Right atrium auricular region (tissue), 2 donors: ENCODE measurements around the gene TTC14. TPM values are rescaled to one million over a fixed set of nuclear protein-coding genes. Genes with fewer than 3 reads are reported as not detected.
A peak's percentile ranks its signal among the peaks of the same experiment; 100 is the strongest.

Source experiments
- DNase-seq: peaks from one replicate; pipeline ENCODE4 v3.0.0-alpha.2; 2019; ENCODE audit warnings: low spot score
- H3K27ac ChIP-seq, 2 donors: fragments of 200-600 bp; sonication (generic); 1 replicate in 1 of 2; 2 replicates in 1 of 2; pipeline ENCODE4 v1.5.1; 2016 to 2019
- H3K27me3 ChIP-seq, 2 donors: fragments of 200-600 bp; sonication (generic); one replicate each; pipeline versions ENCODE4 v1.5.1 to v1.6.0; 2017 to 2019
- H3K36me3 ChIP-seq: fragments of 200-600 bp; sonication (generic); one replicate; pipeline ENCODE4 v1.5.1; 2016
- H3K4me1 ChIP-seq, 2 donors: fragments of 200-600 bp; sonication (generic); one replicate each; pipeline versions ENCODE4 v1.5.1 to v1.6.0; 2017 to 2019
- H3K4me3 ChIP-seq, 2 donors: fragments of 200-600 bp; sonication (generic); 1 replicate in 1 of 2; 2 replicates in 1 of 2; pipeline ENCODE4 v1.5.1; 2017 to 2019; ENCODE audit warnings: mild to moderate bottlenecking in 1 of 2, moderate library complexity in 1 of 2
- H3K9me3 ChIP-seq, 2 donors: fragments of 200-600 bp; sonication (generic); one replicate each; pipeline ENCODE4 v1.5.1; 2019
- CTCF ChIP-seq, 2 donors: fragments of 200-600 bp; sonication (generic); IDR thresholded peaks; one replicate each; pipeline ENCODE4 v1.5.1; 2019; ENCODE audit warnings: antibody characterized with exemption in 2 of 2
- total RNA-seq, 2 donors: library from RNA; depleted of rRNA; stranded (reverse); fragments of >200 nt; gene quantifications; one replicate each; pipeline ENCODE4 v1.1.0, GENCODE V29; 2016

TTC14 gene
- total RNA-seq, 2 donors from 2014 or later: 10.6 to 20.4 TPM

DNA sequence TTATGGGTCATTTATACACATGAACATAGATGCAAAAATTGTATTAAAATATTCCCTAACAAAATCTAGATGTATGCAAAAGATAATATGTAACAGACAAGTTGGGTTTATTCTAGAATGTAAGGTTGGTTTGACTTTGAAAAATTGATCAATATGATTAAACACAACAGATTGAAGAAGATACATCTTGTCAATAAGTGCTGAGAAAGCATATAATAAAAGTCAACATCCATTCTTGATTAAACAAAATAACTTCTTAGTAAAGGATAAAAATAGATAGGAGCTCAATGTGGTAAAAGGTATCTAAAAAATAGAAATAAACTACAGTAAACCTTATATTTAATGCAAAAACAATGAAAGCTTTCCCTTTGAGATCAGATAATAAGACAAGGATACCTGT lies 39.0 kb downstream of the TTC14 start:
- no peak for DNase-seq
- Histone ChIP-seq H3K27ac (no peak overlapping the region), H3K36me3 (no peaks in the 10 kb centered on the region), H3K9me3 (no peaks in the 10 kb centered on the region), H3K27me3 (no peaks in the 10 kb centered on the region), H3K4me3 (no peak overlapping the region), H3K4me1 (no peaks in the 10 kb centered on the region)
- no peak for TF ChIP-seq CTCF (IDR thresholded peaks at IDR 0.05)

- H3K4me3 ChIP-seq: no peak overlapping the region
- peak in 1 of 2 donors; percentile 32 for TF ChIP-seq CTCF (IDR thresholded peaks at IDR 0.05)
- H3K27me3 ChIP-seq: no peaks in the 10 kb centered on the region
- H3K9me3 ChIP-seq: no peaks in the 10 kb centered on the region
- H3K4me1 ChIP-seq: no peaks in the 10 kb centered on the region
- no peak for DNase-seq
- H3K36me3 ChIP-seq: no peaks in the 10 kb centered on the region
- H3K27ac ChIP-seq: no peak overlapping the region
Measured at GRCh38 chr3:180646187-180646790, 44.3 kb downstream of the TTC14 start.

GRCh38 chr3:180656406-180656805 lies 54.4 kb downstream of the TTC14 start:
- H3K27me3 ChIP-seq: no peaks in the 10 kb centered on the region
- no peaks in the 10 kb centered on the region for H3K4me1 ChIP-seq
- H3K27ac ChIP-seq: no peak overlapping the region
- no peaks in the 10 kb centered on the region for H3K36me3 ChIP-seq
- TF ChIP-seq CTCF (IDR thresholded peaks at IDR 0.05): no peak
- no peaks in the 10 kb centered on the region for H3K9me3 ChIP-seq
- H3K4me3 ChIP-seq: no peak overlapping the region
- DNase-seq: no peak

DNA sequence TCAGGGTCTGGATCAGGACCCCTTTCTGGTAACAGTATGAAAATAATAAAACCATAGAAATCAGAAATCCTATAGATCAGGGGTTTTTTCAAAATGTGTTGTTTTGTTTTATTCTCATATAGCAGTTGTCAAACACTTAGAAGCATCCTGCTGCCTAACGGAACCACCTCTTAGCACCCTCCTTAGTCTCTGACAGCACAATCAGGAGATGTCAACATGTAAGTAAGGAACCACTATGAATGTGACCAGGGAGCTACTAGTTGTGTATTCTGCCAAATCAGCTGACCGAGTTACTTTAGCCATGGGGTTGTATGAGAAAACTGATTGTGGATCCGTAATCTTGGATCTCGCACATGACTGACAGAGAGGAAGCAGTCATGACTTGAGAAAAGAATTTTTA lies 55.1 kb downstream of the TTC14 start:
- no peaks in the 10 kb centered on the region for H3K27me3 ChIP-seq
- no peaks in the 10 kb centered on the region for H3K36me3 ChIP-seq
- H3K9me3 ChIP-seq: no peaks in the 10 kb centered on the region
- DNase-seq: no peak
- no peaks in the 10 kb centered on the region for H3K4me1 ChIP-seq
- no peak overlapping the region for H3K27ac ChIP-seq
- TF ChIP-seq CTCF (IDR thresholded peaks at IDR 0.05): no peak
- H3K4me3 ChIP-seq: peak overlapping the region in 1 of 2 donors; percentile 4

Other genes starting within 250 kb of the TTC14 start
- gene CCDC39, start 77.3 kb downstream of the TTC14 start, total RNA-seq: not detected